Measurements from ENCODE around the gene MADD.

Gene MADD

DNA sequence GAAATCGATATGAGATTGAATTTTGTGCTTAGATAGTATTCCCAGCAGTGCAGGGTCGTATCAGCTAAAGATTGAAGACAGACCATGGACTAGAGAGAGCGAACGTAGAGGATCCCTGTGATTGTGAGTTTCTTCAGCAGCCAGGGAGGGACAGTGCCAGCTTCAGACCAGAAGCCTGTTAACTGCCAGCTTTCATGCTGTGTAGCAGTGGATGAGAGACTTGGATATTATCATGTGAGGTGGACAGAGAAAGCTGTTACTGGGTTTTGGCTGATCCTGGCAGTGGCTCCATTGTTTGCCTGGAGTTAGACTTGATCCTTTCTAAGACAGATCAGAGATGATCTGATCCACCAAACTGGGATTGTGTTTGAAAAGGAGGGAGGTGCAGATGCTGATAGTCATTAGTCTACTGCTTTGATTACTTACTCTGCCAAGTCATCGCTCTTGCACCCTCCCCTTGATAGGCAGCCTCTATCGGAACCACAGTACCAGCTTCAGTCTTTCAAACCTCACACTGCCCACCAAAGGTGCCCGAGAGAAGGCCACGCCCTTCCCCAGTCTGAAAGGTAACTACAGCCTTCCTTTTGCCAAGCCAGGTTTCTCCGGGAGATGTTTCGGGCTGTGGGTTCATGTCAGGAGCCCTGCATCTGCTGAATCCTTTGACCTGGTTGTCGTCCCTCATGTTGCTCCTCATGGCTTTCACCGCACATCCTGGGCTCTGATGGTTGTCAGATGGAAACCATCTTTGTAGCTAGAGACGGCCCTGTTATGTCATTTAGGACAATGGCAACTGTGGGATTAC is 16.2 kb downstream of the MADD start:
- no peak for DNase-seq (ENCODE audit: low spot score)
- TF ChIP-seq, protein P1, sequence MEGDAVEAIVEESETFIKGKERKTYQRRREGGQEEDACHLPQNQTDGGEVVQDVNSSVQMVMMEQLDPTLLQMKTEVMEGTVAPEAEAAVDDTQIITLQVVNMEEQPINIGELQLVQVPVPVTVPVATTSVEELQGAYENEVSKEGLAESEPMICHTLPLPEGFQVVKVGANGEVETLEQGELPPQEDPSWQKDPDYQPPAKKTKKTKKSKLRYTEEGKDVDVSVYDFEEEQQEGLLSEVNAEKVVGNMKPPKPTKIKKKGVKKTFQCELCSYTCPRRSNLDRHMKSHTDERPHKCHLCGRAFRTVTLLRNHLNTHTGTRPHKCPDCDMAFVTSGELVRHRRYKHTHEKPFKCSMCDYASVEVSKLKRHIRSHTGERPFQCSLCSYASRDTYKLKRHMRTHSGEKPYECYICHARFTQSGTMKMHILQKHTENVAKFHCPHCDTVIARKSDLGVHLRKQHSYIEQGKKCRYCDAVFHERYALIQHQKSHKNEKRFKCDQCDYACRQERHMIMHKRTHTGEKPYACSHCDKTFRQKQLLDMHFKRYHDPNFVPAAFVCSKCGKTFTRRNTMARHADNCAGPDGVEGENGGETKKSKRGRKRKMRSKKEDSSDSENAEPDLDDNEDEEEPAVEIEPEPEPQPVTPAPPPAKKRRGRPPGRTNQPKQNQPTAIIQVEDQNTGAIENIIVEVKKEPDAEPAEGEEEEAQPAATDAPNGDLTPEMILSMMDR (IDR thresholded peaks at IDR 0.05; ENCODE audit: extremely low read depth, missing control alignments), result no peak

DNA sequence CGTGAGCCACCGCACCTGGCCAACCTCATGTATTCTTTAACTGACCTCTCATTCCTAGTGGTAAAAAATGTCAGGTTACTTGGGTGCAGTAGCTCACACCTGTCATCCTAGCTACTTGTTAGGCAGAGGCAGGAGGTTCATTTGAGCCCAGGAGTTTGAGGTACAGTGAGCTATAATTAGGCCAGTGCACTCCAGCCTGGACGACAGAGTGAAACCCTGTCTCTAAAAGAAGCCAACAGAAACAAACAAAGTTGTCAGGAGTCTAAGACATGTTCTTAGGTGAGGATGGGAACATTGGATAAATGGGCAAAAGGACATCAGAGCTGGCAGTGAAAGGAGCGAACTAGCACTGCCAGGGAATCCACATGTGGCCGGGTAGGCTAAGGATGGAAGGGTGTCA is 18.1 kb downstream of the MADD start:
- TF ChIP-seq, protein P1 (IDR thresholded peaks at IDR 0.05; ENCODE audit: extremely low read depth, missing control alignments), result no peak
- no peak for DNase-seq (ENCODE audit: low spot score)

GRCh38 chr11:47289856-47290255 is 19.9 kb downstream of the MADD start:
- no peak for DNase-seq (ENCODE audit: low spot score)

DNA sequence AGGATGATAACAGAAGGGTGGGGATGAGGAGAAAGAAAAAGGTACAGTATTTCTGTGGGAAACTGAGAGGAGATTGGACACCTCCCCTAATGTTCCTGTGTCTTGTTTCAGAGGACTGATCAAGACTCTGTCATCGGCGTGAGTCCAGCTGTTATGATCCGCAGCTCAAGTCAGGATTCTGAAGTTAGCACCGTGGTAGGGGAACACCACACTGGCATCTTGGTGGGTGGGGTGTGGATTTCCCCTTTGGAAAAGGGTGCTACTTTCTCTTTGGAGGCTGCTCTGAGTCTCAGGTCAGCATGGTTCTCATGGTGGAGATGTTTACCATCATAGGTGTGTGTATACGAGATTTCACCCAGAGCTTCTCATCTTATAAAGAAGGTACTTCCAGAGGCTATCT is 25.5 kb downstream of the MADD start:
- TF ChIP-seq, protein P1 (IDR thresholded peaks at IDR 0.05; ENCODE audit: extremely low read depth, missing control alignments), result no peak
- no peak for DNase-seq (ENCODE audit: low spot score)

More at GRCh38 chr11:47289856-47290255, 19.9 kb downstream of the MADD start:
- TF ChIP-seq, protein P1 (IDR thresholded peaks at IDR 0.05; ENCODE audit: extremely low read depth, missing control alignments), result no peak

- DNase-seq (ENCODE audit: low spot score), result no peak
- TF ChIP-seq, protein P1 (IDR thresholded peaks at IDR 0.05; ENCODE audit: extremely low read depth, missing control alignments), result no peak
Measured at GRCh38 chr11:47296045-47296444, 26.1 kb downstream of the MADD start.

DNA sequence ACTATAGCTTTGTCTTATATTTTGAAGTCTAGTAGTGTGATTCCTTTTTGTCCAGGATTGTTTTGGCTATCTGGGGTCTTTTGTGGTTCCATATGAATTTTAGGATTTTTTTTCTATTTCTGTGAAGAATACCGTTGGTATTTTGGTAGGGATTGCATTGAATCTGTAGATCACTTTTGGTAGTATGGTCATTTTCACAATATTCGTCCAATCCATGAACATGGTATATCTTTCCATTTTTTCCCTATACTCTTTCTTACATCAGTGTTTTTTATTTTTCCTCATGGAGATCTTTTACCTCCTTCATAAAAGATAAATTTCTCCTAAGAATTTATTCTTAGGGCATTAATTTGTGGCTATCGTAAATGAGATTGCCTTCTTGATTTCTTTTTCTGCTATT is 29.1 kb downstream of the MADD start:
- TF ChIP-seq, protein P1 (IDR thresholded peaks at IDR 0.05; ENCODE audit: extremely low read depth, missing control alignments), result no peak
- no peak for DNase-seq (ENCODE audit: low spot score)

DNA sequence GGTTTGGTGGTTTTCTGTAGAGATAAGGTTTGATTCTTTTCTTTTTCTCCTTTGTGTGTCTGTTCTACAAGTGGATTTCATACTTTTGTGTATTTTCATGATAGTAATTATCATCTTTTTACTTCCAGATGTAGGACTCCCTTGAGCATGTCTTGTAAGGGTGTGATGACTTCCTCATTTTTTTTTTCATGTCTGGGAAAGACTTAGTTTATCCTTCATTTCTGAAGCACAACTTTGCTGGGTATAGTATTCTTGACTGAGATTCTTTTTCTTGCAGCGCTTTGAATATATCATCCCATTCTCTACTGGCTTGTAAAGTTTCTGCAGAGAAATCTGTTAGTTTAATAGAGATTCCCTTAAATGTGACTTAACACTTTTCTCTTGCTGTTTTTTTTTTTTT is 32.9 kb downstream of the MADD start:
- TF ChIP-seq, protein P1 (IDR thresholded peaks at IDR 0.05; ENCODE audit: extremely low read depth, missing control alignments), result no peak
- no peak for DNase-seq (ENCODE audit: low spot score)
